Cardiac fibroblast (primary cell): ENCODE data around the gene PELI2.

Source experiments
- DNase-seq, 2 donors: peaks; one replicate each; pipeline versions ENCODE4 v3.0.0 to v3.0.0-alpha.2; 2010; ENCODE audit warnings: low read depth in 2 of 2
- H3K4me3 ChIP-seq, 2 donors: replicated peaks in 1 of 2; 1 replicate in 1 of 2; 2 replicates in 1 of 2; pipeline ENCODE4 v1.5.1; 2011; ENCODE audit warnings: low read depth in 2 of 2, low read length in 2 of 2, mild to moderate bottlenecking in 2 of 2, moderate library complexity in 1 of 2
- TF ChIP-seq, protein P1 (sequence below): IDR thresholded peaks from one replicate; pipeline ENCODE4 v1.5.1; 2011; ENCODE audit warnings: low read depth, mild to moderate bottlenecking, low read length, inconsistent platforms

Gene PELI2

DNA sequence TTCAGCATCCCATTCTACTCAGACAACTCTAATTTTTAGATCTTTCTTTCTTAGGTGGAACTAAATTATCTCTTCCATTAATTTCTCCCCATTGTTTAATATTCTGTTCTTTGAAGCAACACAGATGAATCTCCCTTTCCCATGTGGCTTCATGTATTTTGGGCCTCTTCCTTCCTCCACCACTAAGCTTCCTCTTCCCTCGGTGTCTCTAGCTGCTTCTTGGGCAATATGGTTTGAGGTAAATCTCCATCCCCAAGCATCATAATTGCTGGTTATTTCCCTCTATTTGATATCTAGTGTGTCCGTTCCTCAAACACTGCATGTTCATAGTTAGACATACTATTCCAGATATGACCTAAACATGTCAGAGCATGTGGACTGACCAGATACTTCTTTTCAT lies 119.2 kb downstream of the PELI2 start:
- H3K4me3 ChIP-seq = no peak overlapping the region
- DNase-seq = no peak
- TF ChIP-seq, protein P1, sequence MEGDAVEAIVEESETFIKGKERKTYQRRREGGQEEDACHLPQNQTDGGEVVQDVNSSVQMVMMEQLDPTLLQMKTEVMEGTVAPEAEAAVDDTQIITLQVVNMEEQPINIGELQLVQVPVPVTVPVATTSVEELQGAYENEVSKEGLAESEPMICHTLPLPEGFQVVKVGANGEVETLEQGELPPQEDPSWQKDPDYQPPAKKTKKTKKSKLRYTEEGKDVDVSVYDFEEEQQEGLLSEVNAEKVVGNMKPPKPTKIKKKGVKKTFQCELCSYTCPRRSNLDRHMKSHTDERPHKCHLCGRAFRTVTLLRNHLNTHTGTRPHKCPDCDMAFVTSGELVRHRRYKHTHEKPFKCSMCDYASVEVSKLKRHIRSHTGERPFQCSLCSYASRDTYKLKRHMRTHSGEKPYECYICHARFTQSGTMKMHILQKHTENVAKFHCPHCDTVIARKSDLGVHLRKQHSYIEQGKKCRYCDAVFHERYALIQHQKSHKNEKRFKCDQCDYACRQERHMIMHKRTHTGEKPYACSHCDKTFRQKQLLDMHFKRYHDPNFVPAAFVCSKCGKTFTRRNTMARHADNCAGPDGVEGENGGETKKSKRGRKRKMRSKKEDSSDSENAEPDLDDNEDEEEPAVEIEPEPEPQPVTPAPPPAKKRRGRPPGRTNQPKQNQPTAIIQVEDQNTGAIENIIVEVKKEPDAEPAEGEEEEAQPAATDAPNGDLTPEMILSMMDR = no peak

DNA sequence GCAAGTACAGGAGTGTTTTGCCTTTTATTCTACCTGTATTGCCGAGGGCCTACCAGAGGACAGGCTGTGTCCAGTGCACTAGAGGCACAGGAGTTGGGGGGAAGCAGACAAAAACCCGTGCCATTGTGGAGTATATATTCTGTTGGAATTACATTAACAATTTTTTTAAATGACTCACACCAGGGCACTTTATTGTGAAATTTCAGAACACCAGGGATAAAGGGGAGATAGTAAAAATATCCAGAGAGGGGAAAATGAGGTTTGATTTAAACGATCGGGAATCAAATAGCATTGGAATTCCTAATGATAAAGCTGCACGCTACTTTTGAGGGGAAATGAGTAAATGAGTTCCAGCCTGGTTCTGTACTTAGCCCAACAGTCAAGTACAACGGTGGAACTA lies 123.2 kb downstream of the PELI2 start:
- no peak overlapping the region for H3K4me3 ChIP-seq
- TF ChIP-seq, protein P1 = no peak
- DNase-seq = peak; percentile 14 to 38

DNA sequence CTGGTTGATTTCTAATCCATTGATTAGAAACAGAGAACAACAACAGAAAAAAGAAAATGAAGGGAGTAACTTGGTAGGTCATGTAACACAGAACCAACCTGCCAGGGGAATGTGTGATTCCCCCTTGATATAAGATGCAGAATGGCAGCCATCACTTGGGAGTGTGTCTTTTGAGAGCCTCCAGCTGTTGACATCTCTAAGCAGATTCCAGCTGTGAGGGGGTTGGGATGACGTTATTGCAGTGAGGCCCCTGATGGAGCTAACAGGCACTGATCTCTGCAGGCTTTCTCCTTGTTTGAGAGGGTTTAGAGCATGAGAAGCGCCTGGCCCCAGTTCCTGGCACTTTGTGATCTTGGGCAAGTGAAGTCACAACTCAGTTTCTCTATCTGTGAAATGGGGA lies 124.9 kb downstream of the PELI2 start:
- TF ChIP-seq, protein P1 = no peak
- H3K4me3 ChIP-seq = no peak overlapping the region
- no peak for DNase-seq

DNA sequence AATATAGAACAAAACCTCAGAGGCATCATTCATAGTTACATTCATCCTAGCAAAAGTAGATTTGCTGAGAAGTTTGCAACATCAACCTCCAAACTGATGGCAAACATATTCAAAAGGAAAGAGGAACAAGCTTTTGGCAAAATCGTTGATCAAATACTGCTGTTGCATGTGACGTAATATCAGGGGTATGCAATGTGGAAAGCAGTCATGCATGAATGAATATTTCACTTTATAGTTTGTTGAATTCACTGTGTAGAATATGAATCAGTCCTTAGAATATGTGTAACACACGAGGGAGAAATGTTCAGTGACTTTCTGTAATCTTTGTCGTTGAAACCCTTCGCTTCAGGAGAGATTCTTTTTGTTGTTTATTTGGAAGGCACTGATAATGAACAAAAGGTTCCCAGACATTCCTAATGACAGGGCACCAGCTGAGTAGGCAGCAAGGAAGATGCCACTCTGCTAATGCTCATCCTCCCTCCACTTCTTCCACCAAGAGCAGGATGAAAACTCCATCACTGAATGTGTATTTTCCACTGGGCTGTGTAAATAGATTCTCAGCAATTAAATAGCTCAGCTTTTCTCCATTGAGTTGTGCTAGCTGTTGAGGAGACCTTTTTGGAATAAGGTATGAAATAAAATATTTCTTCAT lies 126.1 kb downstream of the PELI2 start:
- TF ChIP-seq, protein P1 = no peak
- peak; percentile 73 to 90 for DNase-seq
- H3K4me3 ChIP-seq = no peak overlapping the region

DNA sequence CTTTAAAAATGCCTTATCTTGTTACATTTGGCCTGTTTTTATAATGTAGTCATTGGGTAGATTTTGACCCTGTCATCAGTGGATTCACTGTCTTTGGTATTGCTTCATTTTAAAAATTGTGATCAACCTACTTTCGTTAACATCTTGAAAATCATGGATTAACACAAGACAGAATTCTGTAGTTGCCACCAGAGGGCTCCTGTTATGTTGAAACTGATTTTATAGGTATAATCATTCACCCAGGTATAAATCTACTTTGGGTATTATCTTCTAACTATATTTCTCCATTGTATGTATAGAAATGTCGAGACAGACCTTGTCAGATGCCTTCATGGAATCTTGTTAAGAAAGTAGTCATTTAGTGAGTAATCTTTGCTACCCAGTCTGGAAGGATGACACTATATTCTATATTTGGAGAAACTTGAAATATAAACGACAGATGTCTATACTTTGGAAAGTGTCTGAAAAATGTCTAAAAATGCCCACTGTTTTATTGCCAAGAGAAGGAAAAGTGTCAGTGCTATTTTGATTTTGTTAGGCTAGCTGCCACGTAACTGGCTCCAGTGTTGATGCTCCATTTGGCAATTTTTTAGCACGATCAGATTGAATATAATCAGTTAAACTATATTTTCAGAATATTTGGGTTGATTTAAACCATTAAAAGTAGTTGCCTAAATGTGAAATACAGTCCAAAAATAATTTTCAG lies 129.4 kb downstream of the PELI2 start:
- H3K4me3 ChIP-seq = no peak overlapping the region
- TF ChIP-seq, protein P1 = peak; percentile 40
- peak; percentile 35 to 58 for DNase-seq

DNA sequence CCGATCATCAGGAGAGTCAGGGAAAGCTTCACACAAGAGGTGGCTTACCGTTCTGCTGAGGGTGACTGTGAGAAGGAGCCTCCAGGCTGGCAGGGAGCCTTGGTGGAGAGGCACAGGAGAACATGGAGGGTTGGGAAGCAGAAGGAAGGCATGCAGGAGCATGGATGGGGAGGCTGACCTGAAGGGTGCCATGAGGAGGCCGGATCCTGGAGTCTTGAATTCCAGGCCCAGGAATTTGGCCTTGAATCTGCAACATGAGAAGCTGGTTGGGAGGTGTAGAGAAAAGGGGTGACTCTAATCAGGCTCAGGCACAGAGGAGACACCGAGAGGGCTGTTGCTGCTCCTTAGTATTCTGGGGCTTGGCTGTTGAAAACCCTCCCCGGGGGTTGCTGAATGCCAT lies 130.2 kb downstream of the PELI2 start:
- H3K4me3 ChIP-seq = no peak overlapping the region
- DNase-seq = no peak
- TF ChIP-seq, protein P1 = no peak
